ENCODE results near the gene LRRN3. TPM values are rescaled to one million over a fixed set of nuclear protein-coding genes. Genes with fewer than 3 reads are reported as not detected.
A peak's percentile ranks its signal among the peaks of the same experiment; 100 is the strongest.

LRRN3 gene
- total and polyA plus RNA-seq, 10 of the 15 experiments (the other 5 are each of a cell fraction or from before 2014, with no cell fraction given) = 0.02 to 0.24 (median 0.11) TPM; not detected in 3

GRCh38 chr7:111092406-111093236 is 1.7 kb downstream of the LRRN3 start:
- Histone ChIP-seq H3K79me2 (ENCODE audit: control insufficient read depth, insufficient read depth, low read length) (no peaks in the 10 kb centered on the region), H3K9me3 (replicated peaks; ENCODE audit: control insufficient read depth, insufficient read depth, low read length) (no peaks in the 10 kb centered on the region), H3K4me3 (no peak overlapping the region), H2AFZ (ENCODE audit: control insufficient read depth, low read depth, low read length) (no peak overlapping the region), H4K20me1 (ENCODE audit: control insufficient read depth, insufficient read depth) (no peaks in the 10 kb centered on the region), H3K4me2 (ENCODE audit: control insufficient read depth, insufficient read depth) (peak overlapping the region; percentile 35; the same call in 1 of the 2 replicates), H3K9ac (ENCODE audit: control insufficient read depth, insufficient read depth, low read length) (no peak overlapping the region), H3K27ac (ENCODE audit: control insufficient read depth, insufficient read depth) (no peak overlapping the region), H3K36me3 (ENCODE audit: control insufficient read depth in 2 of 2, insufficient read depth in 2 of 2, low read length in 1 of 2) (no peaks in the 10 kb centered on the region), H3K4me1 (ENCODE audit: control insufficient read depth, insufficient read depth, low read length) (peaks cover 11% of the 10 kb centered on the region), H3K27me3 (replicated peaks in 1 of 2; ENCODE audit: control insufficient read depth in 2 of 2, insufficient read depth in 2 of 2, low read length in 1 of 2) (no peaks in the 10 kb centered on the region)
- ChIA-PET POLR2A (interaction anchor here (0.6 kb wide), 1 partner anchor 1244 kb away, joined by 3 read pairs; no protein-coding TSS in a partner anchor), CTCF (interaction anchor here (0.7 to 2.0 kb wide), 11 partner anchors 8 to 644 kb away, joined by 3 to 11 read pairs (median 4); no protein-coding TSS in a partner anchor), RAD21 (ENCODE audit: unreplicated experiment) (interaction anchor here (0.6 to 3.1 kb wide), 8 partner anchors 11 to 642 kb away, joined by 3 to 8 read pairs (median 3); no protein-coding TSS in a partner anchor), SMC1A (ENCODE audit: uncharacterized antibody, unreplicated experiment) (interaction anchor here (0.8 to 3.7 kb wide), 16 partner anchors 9 to 635 kb away, joined by 3 to 29 read pairs (median 3); no protein-coding TSS in a partner anchor)
- FAIRE-seq (no peak), DNase-seq (ENCODE audit: low read depth, low spot score) (no peak), ATAC-seq (peak; percentile 50)
- WGBS (ENCODE audit: insufficient coverage, insufficient replicate concordance, low lambda C conversion rate, missing lambda C conversion rate) = 21% methylated on average over 2 of the region's 2 CpGs
- intact Hi-C loops (cut with micrococcal nuclease; ENCODE audit: unreplicated experiment) (loop anchor here (5.0 to 10.0 kb wide), 2 partner anchors 230 to 1248 kb away; no protein-coding TSS in a partner anchor), in situ Hi-C loops (cut with MboI) (loop anchor here (5.0 kb wide), 2 partner anchors 395 to 640 kb away; no protein-coding TSS in a partner anchor)
- TF ChIP-seq RUNX3 (IDR thresholded peaks at IDR 0.05; ENCODE audit: low read length) (peak; percentile 70), NFIC (IDR thresholded peaks at IDR 0.05; ENCODE audit: low read depth, low read length) (peak; percentile 62; the same call in 1 of the 2 replicates), YBX1 (IDR thresholded peaks at IDR 0.05) (no peak), JUNB (IDR thresholded peaks at IDR 0.05) (peak; percentile 1; the same call in 1 of the 2 replicates), FOXK2 (IDR thresholded peaks at IDR 0.05) (no peak), MEF2A (IDR thresholded peaks at IDR 0.05; ENCODE audit: insufficient read depth, low read depth, low read length) (peak; percentile 63; the same call in 1 of the 2 replicates)
- no TSS peak for BruUV-seq (replicated peaks)

Data from GM12878 (cell line).